ENCODE data around the gene PRKCH.

Gene PRKCH

GRCh38 chr14:61491876-61492434 lies 170.6 kb downstream of the PRKCH start:
- Histone ChIP-seq H3K9ac (ENCODE audit: low read length) (no peak overlapping the region), H3K4me3 (ENCODE audit: low read length) (no peak overlapping the region), H3K9me3 (ENCODE audit: control insufficient read depth, low read depth, low read length) (no peaks in the 10 kb centered on the region), H3K4me1 (ENCODE audit: control insufficient read depth, low read depth, low read length) (no peaks in the 10 kb centered on the region), H3K36me3 (ENCODE audit: control insufficient read depth, low read depth, low read length) (no peaks in the 10 kb centered on the region), H3K27ac (ENCODE audit: low read length) (no peak overlapping the region), H3K27me3 (ENCODE audit: control insufficient read depth, insufficient read depth, low read length) (no peaks in the 10 kb centered on the region)

GRCh38 chr14:61492474-61492873 lies 171.1 kb downstream of the PRKCH start:
- Histone ChIP-seq H3K4me3 (ENCODE audit: low read length) (no peak overlapping the region), H3K27ac (ENCODE audit: low read length) (no peak overlapping the region), H3K9ac (ENCODE audit: low read length) (no peak overlapping the region), H3K36me3 (ENCODE audit: control insufficient read depth, low read depth, low read length) (no peaks in the 10 kb centered on the region), H3K4me1 (ENCODE audit: control insufficient read depth, low read depth, low read length) (no peaks in the 10 kb centered on the region), H3K9me3 (ENCODE audit: control insufficient read depth, low read depth, low read length) (no peaks in the 10 kb centered on the region), H3K27me3 (ENCODE audit: control insufficient read depth, insufficient read depth, low read length) (no peaks in the 10 kb centered on the region)

GRCh38 chr14:61493239-61493638 lies 171.9 kb downstream of the PRKCH start:
- Histone ChIP-seq H3K4me1 (ENCODE audit: control insufficient read depth, low read depth, low read length) (peaks cover 1% of the 10 kb centered on the region), H3K9me3 (ENCODE audit: control insufficient read depth, low read depth, low read length) (no peaks in the 10 kb centered on the region), H3K27ac (ENCODE audit: low read length) (no peak overlapping the region), H3K36me3 (ENCODE audit: control insufficient read depth, low read depth, low read length) (no peaks in the 10 kb centered on the region), H3K27me3 (ENCODE audit: control insufficient read depth, insufficient read depth, low read length) (no peaks in the 10 kb centered on the region), H3K9ac (ENCODE audit: low read length) (no peak overlapping the region), H3K4me3 (ENCODE audit: low read length) (no peak overlapping the region)

DNA sequence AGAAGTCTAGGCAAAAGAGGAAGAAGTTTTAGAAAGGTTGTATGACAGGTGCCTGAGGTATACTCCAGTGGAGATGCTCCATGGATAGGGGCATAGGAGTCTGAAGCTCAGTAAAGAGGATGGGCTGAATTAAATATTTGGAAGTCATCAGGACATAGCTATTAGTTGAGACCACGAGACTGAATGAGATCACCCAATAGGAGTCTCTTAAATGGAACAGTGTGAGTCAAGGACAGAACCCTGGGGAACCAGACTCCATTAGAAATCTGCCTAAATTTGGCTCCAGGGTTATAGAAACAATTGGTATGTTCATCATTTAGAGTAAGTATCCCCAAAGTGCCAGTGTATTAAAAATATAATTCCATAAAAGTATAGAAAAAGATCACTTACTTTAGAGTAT lies 172.6 kb downstream of the PRKCH start:
- Histone ChIP-seq H3K27ac (ENCODE audit: low read length) (no peak overlapping the region), H3K4me1 (ENCODE audit: control insufficient read depth, low read depth, low read length) (peaks cover 9% of the 10 kb centered on the region), H3K9ac (ENCODE audit: low read length) (no peak overlapping the region), H3K9me3 (ENCODE audit: control insufficient read depth, low read depth, low read length) (no peaks in the 10 kb centered on the region), H3K4me3 (ENCODE audit: low read length) (no peak overlapping the region), H3K27me3 (ENCODE audit: control insufficient read depth, insufficient read depth, low read length) (no peaks in the 10 kb centered on the region), H3K36me3 (ENCODE audit: control insufficient read depth, low read depth, low read length) (no peaks in the 10 kb centered on the region)

DNA sequence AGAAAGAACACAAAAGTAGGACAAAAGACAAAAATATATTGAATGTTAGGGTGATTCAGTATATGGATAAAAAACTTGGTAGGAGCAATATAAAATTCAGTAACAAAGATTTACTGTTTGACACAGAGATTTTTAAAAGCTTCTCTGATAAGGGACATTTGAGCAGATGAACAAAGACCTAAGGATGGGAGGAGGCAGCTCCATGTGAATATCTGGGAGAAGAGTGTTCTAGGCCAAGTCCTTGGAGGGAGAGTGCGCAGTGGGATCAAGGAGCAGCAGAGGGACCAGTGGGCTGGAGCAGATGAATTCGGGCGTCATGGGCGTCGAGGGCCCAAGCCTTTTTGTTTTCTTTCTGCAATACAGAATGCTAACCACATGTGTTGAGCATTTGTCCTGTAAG lies 174.4 kb downstream of the PRKCH start:
- H3K27me3 ChIP-seq (ENCODE audit: control insufficient read depth, insufficient read depth, low read length), result no peaks in the 10 kb centered on the region
- no peaks in the 10 kb centered on the region for H3K36me3 ChIP-seq (ENCODE audit: control insufficient read depth, low read depth, low read length)
- H3K9ac ChIP-seq (ENCODE audit: low read length), result no peak overlapping the region
- no peaks in the 10 kb centered on the region for H3K9me3 ChIP-seq (ENCODE audit: control insufficient read depth, low read depth, low read length)
- peaks cover 14% of the 10 kb centered on the region for H3K4me1 ChIP-seq (ENCODE audit: control insufficient read depth, low read depth, low read length)
- no peak overlapping the region for H3K27ac ChIP-seq (ENCODE audit: low read length)
- no peak overlapping the region for H3K4me3 ChIP-seq (ENCODE audit: low read length)

DNA sequence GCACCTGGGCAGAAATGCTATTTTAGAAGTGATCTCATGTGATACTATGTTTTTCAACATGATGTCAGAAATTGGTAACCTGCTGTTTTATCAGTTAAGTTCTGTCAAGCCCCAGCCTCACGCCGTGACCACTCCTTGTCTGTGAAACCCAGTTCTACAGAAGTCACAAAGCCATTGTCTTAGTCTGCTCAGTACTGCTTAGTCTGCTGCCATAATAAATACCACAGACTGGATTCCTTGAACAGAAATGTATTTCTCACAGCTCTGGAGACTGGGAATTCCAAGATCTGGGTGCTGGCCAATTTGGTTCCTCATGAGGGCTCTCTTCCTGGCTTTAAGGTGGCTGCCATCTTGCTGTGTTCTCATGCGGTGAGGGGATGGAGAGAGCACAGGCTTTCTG lies 176.9 kb downstream of the PRKCH start:
- Histone ChIP-seq H3K27me3 (ENCODE audit: control insufficient read depth, insufficient read depth, low read length) (no peaks in the 10 kb centered on the region), H3K36me3 (ENCODE audit: control insufficient read depth, low read depth, low read length) (no peaks in the 10 kb centered on the region), H3K27ac (ENCODE audit: low read length) (no peak overlapping the region), H3K9ac (ENCODE audit: low read length) (no peak overlapping the region), H3K9me3 (ENCODE audit: control insufficient read depth, low read depth, low read length) (no peaks in the 10 kb centered on the region), H3K4me3 (ENCODE audit: low read length) (no peak overlapping the region), H3K4me1 (ENCODE audit: control insufficient read depth, low read depth, low read length) (peaks cover 30% of the 10 kb centered on the region)

DNA sequence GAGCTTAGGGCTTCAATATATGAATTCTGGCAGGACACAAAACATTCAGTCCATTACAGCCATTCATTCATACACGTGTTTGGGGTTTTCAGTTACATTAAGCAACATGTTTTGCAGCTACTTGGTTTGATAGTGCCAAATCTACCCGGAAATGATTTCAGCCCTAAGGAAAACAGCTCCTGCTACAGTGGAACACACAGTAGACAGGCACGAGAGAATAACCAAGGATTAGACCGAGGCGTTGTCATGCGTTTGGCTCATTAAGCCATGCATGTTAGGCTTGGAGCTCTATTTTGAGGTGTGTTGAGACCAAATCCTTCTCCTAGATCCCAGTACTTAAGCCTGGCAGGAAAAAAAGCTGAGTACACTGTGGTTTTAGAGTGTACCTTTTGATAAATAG lies 177.4 kb downstream of the PRKCH start:
- no peaks in the 10 kb centered on the region for H3K27me3 ChIP-seq (ENCODE audit: control insufficient read depth, insufficient read depth, low read length)
- no peaks in the 10 kb centered on the region for H3K9me3 ChIP-seq (ENCODE audit: control insufficient read depth, low read depth, low read length)
- peaks cover 35% of the 10 kb centered on the region for H3K4me1 ChIP-seq (ENCODE audit: control insufficient read depth, low read depth, low read length)
- H3K9ac ChIP-seq (ENCODE audit: low read length), result no peak overlapping the region
- no peak overlapping the region for H3K27ac ChIP-seq (ENCODE audit: low read length)
- H3K4me3 ChIP-seq (ENCODE audit: low read length), result no peak overlapping the region
- no peaks in the 10 kb centered on the region for H3K36me3 ChIP-seq (ENCODE audit: control insufficient read depth, low read depth, low read length)

- H3K4me1 ChIP-seq (ENCODE audit: control insufficient read depth, low read depth, low read length), result peaks cover 35% of the 10 kb centered on the region
- H3K4me3 ChIP-seq (ENCODE audit: low read length), result no peak overlapping the region
- no peaks in the 10 kb centered on the region for H3K9me3 ChIP-seq (ENCODE audit: control insufficient read depth, low read depth, low read length)
- no peaks in the 10 kb centered on the region for H3K36me3 ChIP-seq (ENCODE audit: control insufficient read depth, low read depth, low read length)
- H3K27ac ChIP-seq (ENCODE audit: low read length), result no peak overlapping the region
- H3K27me3 ChIP-seq (ENCODE audit: control insufficient read depth, insufficient read depth, low read length), result no peaks in the 10 kb centered on the region
- H3K9ac ChIP-seq (ENCODE audit: low read length), result no peak overlapping the region
These were observed 178.6 kb downstream of the PRKCH start for GRCh38 chr14:61499991-61500390.

DNA sequence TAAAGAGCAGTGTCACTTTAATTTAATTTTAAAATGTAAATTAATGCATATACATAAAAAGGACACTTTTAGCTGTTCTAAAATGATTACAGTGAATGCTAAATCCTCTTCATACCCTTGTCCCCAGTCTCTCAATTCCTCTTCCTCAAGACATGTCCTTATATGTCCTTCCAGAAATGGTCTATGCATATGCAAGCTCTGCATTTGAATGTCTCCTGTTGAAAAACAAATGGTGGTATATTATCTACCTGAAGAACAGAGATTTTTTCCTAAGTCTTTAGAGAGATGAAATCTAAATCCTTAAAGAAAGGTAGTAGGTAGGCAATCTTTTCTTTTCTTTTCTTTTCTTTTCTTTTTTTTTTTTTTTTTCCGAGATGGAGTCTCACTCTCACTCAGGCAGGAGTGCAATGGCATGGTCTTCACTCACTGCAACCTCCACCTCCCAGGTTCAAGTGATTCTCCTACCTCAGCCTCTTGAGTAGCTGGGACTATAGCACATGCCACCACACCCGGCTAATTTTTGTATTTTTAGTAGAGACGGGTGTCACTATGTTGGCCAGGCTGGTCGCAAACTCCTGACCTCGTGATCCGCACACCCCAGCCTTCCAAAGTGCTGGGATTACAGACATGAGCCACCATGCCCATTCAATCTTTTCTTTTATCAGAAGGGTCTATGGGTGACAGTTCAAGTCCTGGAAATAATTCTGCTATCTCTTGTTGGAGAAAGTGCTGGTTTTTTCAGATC lies 180.5 kb downstream of the PRKCH start:
- H3K4me3 ChIP-seq (ENCODE audit: low read length), result no peak overlapping the region

DNA sequence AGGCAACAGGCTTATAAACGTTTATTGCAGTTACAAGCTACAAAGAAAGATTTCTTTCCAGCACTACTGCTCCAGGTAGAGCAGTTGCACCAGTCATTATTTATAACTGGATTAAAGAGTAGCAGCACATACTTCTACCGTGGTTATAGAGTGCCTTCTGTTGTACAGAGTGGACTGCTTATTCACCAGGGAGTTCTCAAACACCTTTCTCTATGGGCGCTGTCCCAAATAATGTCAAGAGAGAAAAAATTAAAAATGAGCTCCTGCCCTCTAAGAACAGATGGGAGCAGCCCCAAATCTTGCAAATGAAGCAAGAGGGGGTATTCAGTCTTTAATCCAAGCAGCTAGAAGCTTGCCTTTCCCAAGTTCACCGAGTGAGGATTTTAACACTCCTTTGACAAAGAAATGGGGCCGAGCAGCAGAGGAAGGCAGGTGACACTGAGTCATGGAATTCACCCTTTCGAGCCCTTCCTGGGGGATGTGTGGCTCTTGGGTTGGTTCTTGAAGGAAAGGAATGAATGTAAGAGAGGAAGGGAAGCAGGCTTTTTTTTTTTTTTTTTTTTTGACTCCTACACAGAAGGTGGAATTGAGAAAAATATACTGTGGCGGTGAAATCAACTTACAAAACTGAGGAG lies 181.2 kb downstream of the PRKCH start:
- H3K27me3 ChIP-seq (ENCODE audit: control insufficient read depth, insufficient read depth, low read length), result no peaks in the 10 kb centered on the region
- H3K9me3 ChIP-seq (ENCODE audit: control insufficient read depth, low read depth, low read length), result no peaks in the 10 kb centered on the region
- peaks cover 46% of the 10 kb centered on the region for H3K4me1 ChIP-seq (ENCODE audit: control insufficient read depth, low read depth, low read length)
- H3K4me3 ChIP-seq (ENCODE audit: low read length), result no peak overlapping the region
- peak overlapping the region; percentile 65 for H3K27ac ChIP-seq (ENCODE audit: low read length)
- H3K9ac ChIP-seq (ENCODE audit: low read length), result peak overlapping the region; percentile 12
- H3K36me3 ChIP-seq (ENCODE audit: control insufficient read depth, low read depth, low read length), result no peaks in the 10 kb centered on the region

More for the DNA sequence above, 180.5 kb downstream of the PRKCH start:
- peaks cover 46% of the 10 kb centered on the region for H3K4me1 ChIP-seq (ENCODE audit: control insufficient read depth, low read depth, low read length)
- no peaks in the 10 kb centered on the region for H3K36me3 ChIP-seq (ENCODE audit: control insufficient read depth, low read depth, low read length)
- no peaks in the 10 kb centered on the region for H3K9me3 ChIP-seq (ENCODE audit: control insufficient read depth, low read depth, low read length)
- H3K27ac ChIP-seq (ENCODE audit: low read length), result peak overlapping the region; percentile 65
- no peaks in the 10 kb centered on the region for H3K27me3 ChIP-seq (ENCODE audit: control insufficient read depth, insufficient read depth, low read length)
- peak overlapping the region; percentile 12 for H3K9ac ChIP-seq (ENCODE audit: low read length)

DNA sequence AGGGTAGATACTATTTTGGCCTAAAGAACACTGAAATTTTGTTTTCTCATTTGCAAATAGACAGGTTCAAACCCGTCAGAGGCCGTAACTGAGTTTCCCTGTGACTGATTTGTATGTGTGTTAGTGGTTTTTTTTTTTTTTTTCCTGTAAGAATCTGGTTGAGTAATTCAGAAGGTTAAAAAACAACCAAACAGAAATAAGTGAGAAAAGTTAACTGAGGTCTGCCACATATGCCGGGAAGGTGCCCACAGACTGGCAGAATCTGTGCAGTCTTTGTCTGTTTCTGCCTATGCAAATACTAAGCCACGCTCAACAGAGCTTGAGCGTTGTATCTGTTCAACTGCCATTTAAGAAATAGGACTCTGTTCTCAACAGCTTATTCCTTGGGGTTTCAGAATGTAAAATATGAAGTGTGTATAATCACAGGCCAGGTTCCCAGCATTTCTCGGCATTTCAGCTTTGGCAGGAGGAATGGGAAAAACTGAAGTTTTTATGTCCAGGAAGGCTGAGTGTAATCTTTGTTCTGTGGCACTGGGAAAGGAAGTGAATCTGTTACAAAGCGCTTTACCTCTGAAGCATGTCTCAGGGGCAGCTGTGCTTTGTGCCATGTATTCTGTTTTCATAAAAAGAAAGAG lies 181.9 kb downstream of the PRKCH start:
- H3K27ac ChIP-seq (ENCODE audit: low read length), result no peak overlapping the region
- no peaks in the 10 kb centered on the region for H3K27me3 ChIP-seq (ENCODE audit: control insufficient read depth, insufficient read depth, low read length)
- peak overlapping the region; percentile 12 for H3K9ac ChIP-seq (ENCODE audit: low read length)
- H3K4me3 ChIP-seq (ENCODE audit: low read length), result no peak overlapping the region
- no peaks in the 10 kb centered on the region for H3K36me3 ChIP-seq (ENCODE audit: control insufficient read depth, low read depth, low read length)
- peaks cover 45% of the 10 kb centered on the region for H3K4me1 ChIP-seq (ENCODE audit: control insufficient read depth, low read depth, low read length)
- H3K9me3 ChIP-seq (ENCODE audit: control insufficient read depth, low read depth, low read length), result no peaks in the 10 kb centered on the region

All from iPS-18a (cell line).